HAP-1 (cell line): Measurements from ENCODE around the gene FAM3B.

Experiments used
- DNase-seq, 2 experiments: peaks; one replicate each; pipeline ENCODE4 v3.0.0-alpha.2; 2016 to 2020; ENCODE audit warnings: low spot score in 2 of 2
- H3K27me3 ChIP-seq: fragments of 250-450 bp; sonication (Bioruptor Pico); 2 replicates; pipeline ENCODE4 v1.5.1; 2020; ENCODE audit warnings: low read depth, mild to moderate bottlenecking, moderate library complexity
- H3K36me3 ChIP-seq: fragments of 250-450 bp; sonication (Bioruptor Pico); replicated peaks from 2 replicates; pipeline ENCODE4 v1.5.1; 2020; ENCODE audit warnings: mild to moderate bottlenecking
- H3K4me1 ChIP-seq: fragments of 250-450 bp; sonication (Bioruptor Pico); 2 replicates; pipeline ENCODE4 v1.5.1; 2020; ENCODE audit warnings: mild to moderate bottlenecking
- H3K4me3 ChIP-seq: fragments of 250-450 bp; sonication (Bioruptor Pico); 2 replicates; pipeline ENCODE4 v1.5.1; 2020; ENCODE audit warnings: mild to moderate bottlenecking, moderate library complexity
- H3K9me3 ChIP-seq: fragments of 250-450 bp; sonication (Bioruptor Pico); 2 replicates; pipeline ENCODE4 v1.5.1; 2020; ENCODE audit warnings: mild to moderate bottlenecking, moderate library complexity
- in situ Hi-C: fragments of 300-500 bp; cut with MboI; formaldehyde crosslinking; loops from 3 replicates; pipeline ENCODE4 v1.14.3; 2020; ENCODE audit warnings: low sequenced_read_pairs, inconsistent platforms, mixed read lengths

FAM3B gene

GRCh38 chr21:41393876-41394465 is 77.4 kb downstream of the FAM3B start:
- DNase-seq = no peak
- H3K4me1 ChIP-seq = no peaks in the 10 kb centered on the region

GRCh38 chr21:41396558-41397075 is 80.0 kb downstream of the FAM3B start:
- no peaks in the 10 kb centered on the region for H3K4me1 ChIP-seq
- H3K9me3 ChIP-seq = no peaks in the 10 kb centered on the region; the same call in 1 of the 2 replicates
- H3K27me3 ChIP-seq = no peaks in the 10 kb centered on the region
- DNase-seq = no peak
- in situ Hi-C loops = no loop called here
- H3K36me3 ChIP-seq = no peaks in the 10 kb centered on the region
- no peak overlapping the region for H3K4me3 ChIP-seq

More at GRCh38 chr21:41393876-41394465, 77.4 kb downstream of the FAM3B start:
- Histone ChIP-seq H3K36me3 (no peaks in the 10 kb centered on the region), H3K9me3 (no peaks in the 10 kb centered on the region; the same call in 1 of the 2 replicates), H3K4me3 (no peak overlapping the region), H3K27me3 (no peaks in the 10 kb centered on the region)
- in situ Hi-C loops = no loop called here

- DNase-seq = no peak
- in situ Hi-C loops = no loop called here
- Histone ChIP-seq H3K4me3 (no peak overlapping the region), H3K36me3 (no peaks in the 10 kb centered on the region), H3K9me3 (no peaks in the 10 kb centered on the region; the same call in 1 of the 2 replicates), H3K27me3 (no peaks in the 10 kb centered on the region), H3K4me1 (no peaks in the 10 kb centered on the region)
Measured at GRCh38 chr21:41397471-41397891, 80.9 kb downstream of the FAM3B start.

- no peaks in the 10 kb centered on the region; the same call in 1 of the 2 replicates for H3K9me3 ChIP-seq
- DNase-seq = no peak
- no peak overlapping the region for H3K4me3 ChIP-seq
- H3K4me1 ChIP-seq = no peaks in the 10 kb centered on the region
- in situ Hi-C loops = no loop called here
- no peaks in the 10 kb centered on the region for H3K36me3 ChIP-seq
- no peaks in the 10 kb centered on the region for H3K27me3 ChIP-seq
Measured at GRCh38 chr21:41398251-41398650, 81.7 kb downstream of the FAM3B start.

- Histone ChIP-seq H3K4me3 (no peak overlapping the region), H3K36me3 (no peaks in the 10 kb centered on the region), H3K27me3 (no peaks in the 10 kb centered on the region), H3K4me1 (no peaks in the 10 kb centered on the region), H3K9me3 (no peaks in the 10 kb centered on the region)
- in situ Hi-C loops = no loop called here
- DNase-seq = no peak
Measured at GRCh38 chr21:41398831-41399230, 82.2 kb downstream of the FAM3B start.

- Histone ChIP-seq H3K4me3 (no peak overlapping the region), H3K4me1 (no peaks in the 10 kb centered on the region), H3K36me3 (no peaks in the 10 kb centered on the region), H3K27me3 (no peaks in the 10 kb centered on the region), H3K9me3 (no peaks in the 10 kb centered on the region)
- DNase-seq = no peak
- in situ Hi-C loops = no loop called here
Measured at GRCh38 chr21:41399246-41399800, 82.7 kb downstream of the FAM3B start.

- H3K4me3 ChIP-seq = no peak overlapping the region
- no peaks in the 10 kb centered on the region for H3K9me3 ChIP-seq
- no peaks in the 10 kb centered on the region for H3K36me3 ChIP-seq
- in situ Hi-C loops = no loop called here
- no peaks in the 10 kb centered on the region for H3K4me1 ChIP-seq
- no peaks in the 10 kb centered on the region for H3K27me3 ChIP-seq
- DNase-seq = no peak
Measured at GRCh38 chr21:41402231-41402630, 85.6 kb downstream of the FAM3B start.

GRCh38 chr21:41402796-41403195 is 86.2 kb downstream of the FAM3B start:
- in situ Hi-C loops = no loop called here
- H3K9me3 ChIP-seq = no peaks in the 10 kb centered on the region

GRCh38 chr21:41403331-41403730 is 86.7 kb downstream of the FAM3B start:
- Histone ChIP-seq H3K36me3 (no peaks in the 10 kb centered on the region), H3K27me3 (no peaks in the 10 kb centered on the region), H3K4me1 (no peaks in the 10 kb centered on the region), H3K9me3 (no peaks in the 10 kb centered on the region), H3K4me3 (no peak overlapping the region)
- in situ Hi-C loops = no loop called here
- no peak for DNase-seq

More at GRCh38 chr21:41402796-41403195, 86.2 kb downstream of the FAM3B start:
- no peak for DNase-seq
- Histone ChIP-seq H3K4me3 (no peak overlapping the region), H3K36me3 (no peaks in the 10 kb centered on the region), H3K27me3 (no peaks in the 10 kb centered on the region), H3K4me1 (no peaks in the 10 kb centered on the region)

GRCh38 chr21:41403966-41404365 is 87.4 kb downstream of the FAM3B start:
- in situ Hi-C loops = no loop called here

GRCh38 chr21:41405321-41405720 is 88.7 kb downstream of the FAM3B start:
- in situ Hi-C loops = no loop called here
- Histone ChIP-seq H3K9me3 (no peaks in the 10 kb centered on the region; the same call in 1 of the 2 replicates), H3K4me3 (no peak overlapping the region), H3K4me1 (no peaks in the 10 kb centered on the region), H3K27me3 (no peaks in the 10 kb centered on the region), H3K36me3 (no peaks in the 10 kb centered on the region)
- no peak for DNase-seq

More at GRCh38 chr21:41403966-41404365, 87.4 kb downstream of the FAM3B start:
- H3K36me3 ChIP-seq = no peaks in the 10 kb centered on the region
- no peak for DNase-seq
- H3K9me3 ChIP-seq = no peaks in the 10 kb centered on the region
- H3K4me3 ChIP-seq = no peak overlapping the region
- H3K27me3 ChIP-seq = no peaks in the 10 kb centered on the region
- H3K4me1 ChIP-seq = no peaks in the 10 kb centered on the region

GRCh38 chr21:41406340-41406739 is 89.7 kb downstream of the FAM3B start:
- DNase-seq = no peak
- no peaks in the 10 kb centered on the region; the same call in 1 of the 2 replicates for H3K9me3 ChIP-seq
- in situ Hi-C loops = no loop called here

More at GRCh38 chr21:41406340-41406739, 89.7 kb downstream of the FAM3B start:
- H3K4me1 ChIP-seq = no peaks in the 10 kb centered on the region
- no peak overlapping the region for H3K4me3 ChIP-seq
- no peaks in the 10 kb centered on the region for H3K27me3 ChIP-seq
- no peaks in the 10 kb centered on the region for H3K36me3 ChIP-seq
